ENCODE data around the gene SULT1A3.
"Not testable (repeated sequence)": the region's sequence is repeated elsewhere in the genome, so short reads cannot be mapped to it uniquely, and the experiment has no call there.

DNA sequence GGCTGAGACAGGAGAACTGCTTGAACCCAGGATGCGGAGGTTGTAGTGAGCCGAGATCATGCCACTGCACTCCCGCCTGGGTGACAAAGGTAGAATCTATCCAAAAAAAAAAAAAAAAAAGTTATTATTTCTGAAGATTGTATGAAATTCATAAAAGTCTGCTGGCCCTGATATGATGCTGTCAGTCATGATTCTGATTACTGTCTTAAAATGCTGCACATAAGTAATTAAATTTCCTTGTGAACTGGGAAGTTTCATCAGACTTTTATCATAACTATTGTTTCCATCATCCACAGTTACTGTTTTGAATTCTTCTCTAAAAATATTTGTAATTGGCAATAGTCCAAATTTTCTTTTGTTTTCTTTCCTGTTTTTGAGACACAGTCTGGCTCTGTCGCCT is 49.3 kb downstream of the SULT1A3 start, which contains the start of gene NPIPB13:
- not testable (repeated sequence) for TF ChIP-seq GATA3, GATA2 (IDR thresholded peaks at IDR 0.05; ENCODE audit: low read depth, low read length)

Measured in SH-SY5Y (cell line).